OCI-LY3 (cell line): ENCODE results near the gene TCIRG1.

ENCODE experiments used
- H2AFZ ChIP-seq: fragments of 200-600, 300-600 bp; shearing (Covaris generic); 2 replicates; pipeline ENCODE4 v1.6.0; 2014; ENCODE audit warnings: antibody characterized with exemption, low read depth, low read length
- H3K27ac ChIP-seq: fragments of 200-600, 300-600 bp; sonication (generic); 2 replicates; pipeline ENCODE4 v1.5.1; 2014; ENCODE audit warnings: mild to moderate bottlenecking, low read length, moderate library complexity, mixed read lengths
- H3K27me3 ChIP-seq: fragments of 200-600, 300-600 bp; sonication (generic); 2 replicates; pipeline ENCODE4 v1.6.1; 2014; ENCODE audit warnings: low read depth, low read length, mixed read lengths
- H3K36me3 ChIP-seq: fragments of 200-600, 300-600 bp; sonication (generic); replicated peaks from 2 replicates; pipeline ENCODE3; 2014; ENCODE audit warnings: low read depth, low read length, mixed read lengths
- H3K4me1 ChIP-seq: fragments of 300-600, 200-600 bp; sonication (generic); 2 replicates; pipeline ENCODE4 v1.6.1; 2014; ENCODE audit warnings: low read length, mixed read lengths
- H3K4me2 ChIP-seq: fragments of 200-600, 300-600 bp; sonication (generic); 2 replicates; pipeline ENCODE4 v1.6.1; 2014; ENCODE audit warnings: low read length, mixed read lengths
- H3K4me3 ChIP-seq: fragments of 300-600, 200-600 bp; sonication (generic); 2 replicates; pipeline ENCODE4 v1.5.1; 2014; ENCODE audit warnings: antibody characterized with exemption, mild to moderate bottlenecking, low read length, moderate library complexity
- H3K79me2 ChIP-seq: fragments of 300-600, 200-600 bp; shearing (Covaris generic); 2 replicates; pipeline ENCODE4 v1.6.1; 2014; ENCODE audit warnings: mild to moderate bottlenecking, low read length, mixed read lengths
- H3K9ac ChIP-seq: fragments of 300-600, 200-600 bp; shearing (Covaris generic); 2 replicates; pipeline ENCODE4 v1.6.0; 2014; ENCODE audit warnings: mild to moderate bottlenecking, low read length, moderate library complexity
- H3K9me3 ChIP-seq: fragments of 200-600, 300-600 bp; shearing (Covaris generic); 2 replicates; pipeline ENCODE4 v1.6.1; 2014; ENCODE audit warnings: low read length, mixed read lengths; ENCODE audit not compliant: insufficient read depth
- H4K20me1 ChIP-seq: fragments of 200-600, 300-600 bp; sonication (generic); 2 replicates; pipeline ENCODE4 v1.6.1; 2016; ENCODE audit warnings: low read length, mixed read lengths; ENCODE audit not compliant: insufficient read depth
- EZH2phosphoT487 ChIP-seq: fragments of 200-600 bp; shearing (Covaris generic); IDR thresholded peaks from 2 replicates; pipeline ENCODE4 v1.6.1; 2018; ENCODE audit warnings: antibody characterized with exemption, mixed run types, low read depth
- TF ChIP-seq, protein P1 (sequence below): fragments of 200-600, 300-600 bp; sonication (generic); IDR thresholded peaks from 2 replicates; pipeline ENCODE4 v1.5.1; 2014; ENCODE audit warnings: antibody characterized with exemption, low read length, low read depth

TCIRG1 gene

DNA sequence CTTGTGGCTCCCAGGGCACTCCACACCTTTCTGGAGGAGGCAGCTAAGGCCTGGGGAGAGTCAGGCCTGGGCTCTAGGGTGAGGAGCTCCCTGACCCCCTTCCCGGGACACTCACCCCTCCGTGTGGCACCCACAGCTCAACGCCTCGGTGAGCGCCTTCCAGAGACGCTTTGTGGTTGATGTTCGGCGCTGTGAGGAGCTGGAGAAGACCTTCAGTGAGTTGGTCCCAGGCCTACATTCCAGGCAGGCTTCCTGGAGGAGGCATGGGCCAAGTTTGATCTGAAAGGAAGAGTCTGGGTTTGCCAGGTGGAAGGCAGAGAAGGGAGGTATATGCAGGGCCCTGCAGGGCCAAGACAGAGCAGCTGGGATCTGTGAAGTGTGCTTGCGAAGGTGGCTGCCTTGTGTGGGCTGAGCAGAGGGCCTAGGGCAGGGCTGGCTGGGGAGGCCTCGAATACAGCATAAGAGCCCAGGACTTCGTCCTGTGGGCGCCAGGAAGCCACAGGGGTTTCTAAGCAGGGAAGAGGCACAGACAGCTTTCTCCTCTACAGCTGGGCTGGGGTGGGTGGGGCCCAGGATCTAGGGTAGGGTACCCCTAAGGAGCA lies 2.9 kb downstream of the TCIRG1 start:
- H2AFZ ChIP-seq = no peak overlapping the region
- peak overlapping the region; percentile 90 for H3K27ac ChIP-seq
- TF ChIP-seq, protein P1, sequence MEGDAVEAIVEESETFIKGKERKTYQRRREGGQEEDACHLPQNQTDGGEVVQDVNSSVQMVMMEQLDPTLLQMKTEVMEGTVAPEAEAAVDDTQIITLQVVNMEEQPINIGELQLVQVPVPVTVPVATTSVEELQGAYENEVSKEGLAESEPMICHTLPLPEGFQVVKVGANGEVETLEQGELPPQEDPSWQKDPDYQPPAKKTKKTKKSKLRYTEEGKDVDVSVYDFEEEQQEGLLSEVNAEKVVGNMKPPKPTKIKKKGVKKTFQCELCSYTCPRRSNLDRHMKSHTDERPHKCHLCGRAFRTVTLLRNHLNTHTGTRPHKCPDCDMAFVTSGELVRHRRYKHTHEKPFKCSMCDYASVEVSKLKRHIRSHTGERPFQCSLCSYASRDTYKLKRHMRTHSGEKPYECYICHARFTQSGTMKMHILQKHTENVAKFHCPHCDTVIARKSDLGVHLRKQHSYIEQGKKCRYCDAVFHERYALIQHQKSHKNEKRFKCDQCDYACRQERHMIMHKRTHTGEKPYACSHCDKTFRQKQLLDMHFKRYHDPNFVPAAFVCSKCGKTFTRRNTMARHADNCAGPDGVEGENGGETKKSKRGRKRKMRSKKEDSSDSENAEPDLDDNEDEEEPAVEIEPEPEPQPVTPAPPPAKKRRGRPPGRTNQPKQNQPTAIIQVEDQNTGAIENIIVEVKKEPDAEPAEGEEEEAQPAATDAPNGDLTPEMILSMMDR = no peak
- no peak for TF ChIP-seq EZH2phosphoT487
- H3K4me3 ChIP-seq = no peak overlapping the region
- no peak overlapping the region for H3K9ac ChIP-seq
- H3K79me2 ChIP-seq = peaks cover 45% of the 10 kb centered on the region
- peaks cover 38% of the 10 kb centered on the region for H3K36me3 ChIP-seq
- H4K20me1 ChIP-seq = no peaks in the 10 kb centered on the region; the same call in 1 of the 2 replicates
- no peaks in the 10 kb centered on the region for H3K27me3 ChIP-seq
- H3K4me1 ChIP-seq = peaks cover 20% of the 10 kb centered on the region
- no peaks in the 10 kb centered on the region for H3K9me3 ChIP-seq
- H3K4me2 ChIP-seq = no peak overlapping the region

DNA sequence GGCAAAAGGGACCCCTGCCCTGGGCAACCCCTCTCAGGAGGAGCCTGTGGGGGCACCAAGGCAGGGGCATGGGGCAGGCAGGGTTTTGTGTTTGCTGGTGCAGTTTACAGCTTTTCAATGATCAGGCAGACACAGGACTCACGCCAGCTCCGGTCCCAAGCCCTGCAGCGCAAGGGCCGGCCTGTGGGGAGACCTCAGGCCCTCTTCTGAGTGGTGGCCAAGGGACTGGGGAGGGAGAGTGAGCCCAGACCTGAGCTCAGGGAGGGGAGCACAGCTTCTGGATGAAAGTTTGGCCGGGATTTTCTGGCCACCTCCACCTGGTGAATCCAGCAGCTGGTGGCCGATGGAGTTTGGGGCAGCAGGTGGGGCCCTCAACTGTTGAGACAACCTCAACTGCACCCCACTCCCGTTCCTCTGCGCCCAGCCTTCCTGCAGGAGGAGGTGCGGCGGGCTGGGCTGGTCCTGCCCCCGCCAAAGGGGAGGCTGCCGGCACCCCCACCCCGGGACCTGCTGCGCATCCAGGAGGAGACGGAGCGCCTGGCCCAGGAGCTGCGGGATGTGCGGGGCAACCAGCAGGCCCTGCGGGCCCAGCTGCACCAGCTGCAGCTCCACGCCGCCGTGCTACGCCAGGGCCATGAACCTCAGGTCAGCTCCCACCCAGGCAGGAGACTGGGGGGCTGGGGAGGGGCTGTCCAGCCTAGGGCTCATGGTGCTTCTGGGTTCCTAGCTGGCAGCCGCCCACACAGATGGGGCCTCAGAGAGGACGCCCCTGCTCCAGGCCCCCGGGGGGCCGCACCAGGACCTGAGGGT lies 3.6 kb downstream of the TCIRG1 start:
- Histone ChIP-seq H2AFZ (no peak overlapping the region), H3K4me2 (no peak overlapping the region), H3K27ac (no peak overlapping the region), H3K4me1 (peaks cover 20% of the 10 kb centered on the region), H3K27me3 (no peaks in the 10 kb centered on the region), H4K20me1 (no peaks in the 10 kb centered on the region; the same call in 1 of the 2 replicates), H3K9ac (no peak overlapping the region), H3K36me3 (peaks cover 40% of the 10 kb centered on the region), H3K79me2 (peaks cover 45% of the 10 kb centered on the region), H3K4me3 (no peak overlapping the region), H3K9me3 (no peaks in the 10 kb centered on the region)
- TF ChIP-seq, protein P1 = no peak
- TF ChIP-seq EZH2phosphoT487 = no peak

DNA sequence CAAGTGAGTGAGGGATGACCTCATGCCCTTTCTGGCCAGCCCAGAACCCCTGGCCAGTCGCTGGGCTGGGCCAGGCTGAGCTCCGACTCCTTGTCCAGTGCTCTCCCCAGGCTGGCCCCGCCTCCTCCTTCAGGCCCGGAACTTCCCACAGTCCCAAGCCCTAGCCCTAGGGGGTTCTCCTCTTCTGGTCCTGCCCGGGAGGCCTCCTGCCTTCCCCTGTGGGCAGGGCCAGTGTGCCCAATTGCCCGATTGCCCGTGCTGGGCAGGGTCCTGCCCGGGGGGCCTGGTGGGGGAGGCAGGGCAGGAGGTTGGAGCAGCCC lies 4.2 kb downstream of the TCIRG1 start:
- H4K20me1 ChIP-seq = no peaks in the 10 kb centered on the region; the same call in 1 of the 2 replicates
- peaks cover 19% of the 10 kb centered on the region for H3K4me1 ChIP-seq
- H3K4me3 ChIP-seq = no peak overlapping the region
- peaks cover 45% of the 10 kb centered on the region for H3K79me2 ChIP-seq
- no peak for TF ChIP-seq EZH2phosphoT487
- TF ChIP-seq, protein P1 = no peak
- H2AFZ ChIP-seq = no peak overlapping the region
- no peak overlapping the region for H3K27ac ChIP-seq
- no peaks in the 10 kb centered on the region for H3K27me3 ChIP-seq
- H3K9ac ChIP-seq = no peak overlapping the region
- H3K4me2 ChIP-seq = no peak overlapping the region
- H3K36me3 ChIP-seq = peaks cover 44% of the 10 kb centered on the region
- no peaks in the 10 kb centered on the region for H3K9me3 ChIP-seq

DNA sequence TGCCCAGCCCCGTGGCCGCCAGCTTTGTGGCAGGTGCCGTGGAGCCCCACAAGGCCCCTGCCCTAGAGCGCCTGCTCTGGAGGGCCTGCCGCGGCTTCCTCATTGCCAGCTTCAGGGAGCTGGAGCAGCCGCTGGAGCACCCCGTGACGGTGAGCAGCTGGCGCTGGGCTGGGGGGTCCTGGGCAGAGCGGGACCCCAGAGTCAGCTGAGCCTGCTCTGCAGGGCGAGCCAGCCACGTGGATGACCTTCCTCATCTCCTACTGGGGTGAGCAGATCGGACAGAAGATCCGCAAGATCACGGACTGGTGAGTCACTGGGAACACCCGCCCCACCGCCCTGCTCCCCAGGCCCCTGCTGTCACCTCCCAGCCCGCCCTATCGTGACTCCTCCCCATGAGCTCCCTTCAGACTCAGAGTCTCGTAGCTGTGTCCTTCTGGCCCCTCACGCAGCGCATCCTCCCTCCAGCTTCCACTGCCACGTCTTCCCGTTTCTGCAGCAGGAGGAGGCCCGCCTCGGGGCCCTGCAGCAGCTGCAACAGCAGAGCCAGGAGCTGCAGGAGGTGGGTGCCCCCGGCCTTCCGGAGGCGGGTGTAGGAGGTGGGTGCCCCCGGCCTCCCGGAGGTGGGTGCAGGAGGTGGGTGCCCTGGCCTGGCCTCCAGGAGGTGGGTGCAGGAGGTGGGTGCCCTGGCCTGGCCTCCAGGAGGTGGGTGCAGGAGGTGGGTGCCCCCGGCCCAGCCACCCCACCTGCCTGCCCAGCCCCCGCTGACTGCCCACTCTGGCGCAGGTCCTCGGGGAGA lies 4.7 kb downstream of the TCIRG1 start:
- H3K4me3 ChIP-seq = no peak overlapping the region
- peaks cover 45% of the 10 kb centered on the region for H3K79me2 ChIP-seq
- no peaks in the 10 kb centered on the region for H3K9me3 ChIP-seq
- H2AFZ ChIP-seq = no peak overlapping the region
- H3K27me3 ChIP-seq = no peaks in the 10 kb centered on the region
- no peaks in the 10 kb centered on the region; the same call in 1 of the 2 replicates for H4K20me1 ChIP-seq
- H3K4me2 ChIP-seq = no peak overlapping the region
- no peak overlapping the region for H3K9ac ChIP-seq
- H3K27ac ChIP-seq = no peak overlapping the region
- peaks cover 13% of the 10 kb centered on the region for H3K4me1 ChIP-seq
- TF ChIP-seq, protein P1 = no peak
- TF ChIP-seq EZH2phosphoT487 = no peak
- H3K36me3 ChIP-seq = peaks cover 46% of the 10 kb centered on the region
